Thoracic aorta (tissue), 2 donors: Measurements from ENCODE around the gene EXD2. TPM values are rescaled to one million over a fixed set of nuclear protein-coding genes. Genes with fewer than 3 reads are reported as not detected.
"Not testable (repeated sequence)": the region's sequence is repeated elsewhere in the genome, so short reads cannot be mapped to it uniquely, and the experiment has no call there.

ENCODE experiments used
- ATAC-seq: fragments of 150-250 bp; one replicate; pipeline ENCODE4 v1.8.0; 2017; ENCODE audit warnings: low read depth; ENCODE audit not compliant: insufficient number of reproducible peaks, low FRiP score
- DNase-seq: peaks from one replicate; pipeline ENCODE4 v3.0.0-alpha.2; 2020; ENCODE audit warnings: low spot score
- H3K27ac ChIP-seq, 2 donors: fragments of 200-600 bp; sonication (generic); 1 replicate in 1 of 2; 2 replicates in 1 of 2; pipeline ENCODE4 v1.5.1; 2016; ENCODE audit warnings: mild to moderate bottlenecking in 2 of 2, moderate library complexity in 2 of 2
- H3K27me3 ChIP-seq: fragments of 200-600 bp; sonication (generic); replicated peaks from 2 replicates; pipeline ENCODE4 v1.6.0; 2016; ENCODE audit warnings: mild to moderate bottlenecking; ENCODE audit not compliant: insufficient read depth
- H3K36me3 ChIP-seq: fragments of 200-600 bp; sonication (generic); one replicate; pipeline ENCODE4 v1.5.1; 2016
- H3K4me1 ChIP-seq, 2 donors: fragments of 200-600 bp; sonication (generic); 1 replicate in 1 of 2; 2 replicates in 1 of 2; pipeline versions ENCODE4 v1.5.1 to v1.6.0; 2016; ENCODE audit warnings: low read depth in 2 of 2, mild to moderate bottlenecking in 1 of 2; ENCODE audit not compliant: control insufficient read depth in 1 of 2
- H3K4me3 ChIP-seq: fragments of 200-600 bp; sonication (generic); 2 replicates; pipeline ENCODE4 v1.5.1; 2016; ENCODE audit warnings: mild to moderate bottlenecking
- H3K9me3 ChIP-seq: fragments of 200-600 bp; sonication (generic); 2 replicates; pipeline ENCODE4 v1.5.1; 2016
- total RNA-seq, 2 donors: library from RNA; depleted of rRNA; stranded (reverse); fragments of >200 nt; gene quantifications; one replicate each; pipeline versions ENCODE4 v1.1.0 to v1.2.3, GENCODE V29; 2016
- TF ChIP-seq, protein P1 (sequence below): fragments of 200-600 bp; sonication (generic); IDR thresholded peaks from one replicate; pipeline ENCODE4 v1.5.1; 2019; ENCODE audit warnings: antibody characterized with exemption

The EXD2 gene
- total RNA-seq, 2 donors from 2014 or later: 10.4 to 10.9 TPM

DNA sequence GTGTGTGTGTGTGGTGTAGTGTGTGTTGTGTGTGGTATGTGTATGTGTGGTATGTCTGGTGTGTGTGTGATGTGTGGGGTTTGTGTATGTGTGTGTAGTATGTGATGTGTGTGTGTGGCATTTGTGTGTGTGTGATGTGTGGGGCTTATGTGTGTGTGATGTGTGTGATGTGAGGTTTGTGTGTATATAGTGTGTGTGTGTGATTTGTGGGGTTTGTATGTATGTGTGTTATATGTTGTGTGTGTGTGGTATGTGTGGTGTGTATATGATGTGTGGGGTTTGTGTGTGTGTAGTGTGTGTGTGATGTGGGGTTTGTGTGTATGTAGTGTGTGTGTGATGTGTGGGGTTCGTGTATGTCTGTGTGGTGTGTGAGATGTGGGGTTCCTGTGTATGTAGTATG lies 78.1 kb downstream of the EXD2 start:
- H3K27ac ChIP-seq: no peak overlapping the region
- H3K36me3 ChIP-seq: no peaks in the 10 kb centered on the region
- DNase-seq (no peak), ATAC-seq (no peak)
- peaks cover 0 to 6% of the 10 kb centered on the region in 2 donors for H3K4me1 ChIP-seq
- H3K4me3 ChIP-seq: no peak overlapping the region
- TF ChIP-seq, protein P1, sequence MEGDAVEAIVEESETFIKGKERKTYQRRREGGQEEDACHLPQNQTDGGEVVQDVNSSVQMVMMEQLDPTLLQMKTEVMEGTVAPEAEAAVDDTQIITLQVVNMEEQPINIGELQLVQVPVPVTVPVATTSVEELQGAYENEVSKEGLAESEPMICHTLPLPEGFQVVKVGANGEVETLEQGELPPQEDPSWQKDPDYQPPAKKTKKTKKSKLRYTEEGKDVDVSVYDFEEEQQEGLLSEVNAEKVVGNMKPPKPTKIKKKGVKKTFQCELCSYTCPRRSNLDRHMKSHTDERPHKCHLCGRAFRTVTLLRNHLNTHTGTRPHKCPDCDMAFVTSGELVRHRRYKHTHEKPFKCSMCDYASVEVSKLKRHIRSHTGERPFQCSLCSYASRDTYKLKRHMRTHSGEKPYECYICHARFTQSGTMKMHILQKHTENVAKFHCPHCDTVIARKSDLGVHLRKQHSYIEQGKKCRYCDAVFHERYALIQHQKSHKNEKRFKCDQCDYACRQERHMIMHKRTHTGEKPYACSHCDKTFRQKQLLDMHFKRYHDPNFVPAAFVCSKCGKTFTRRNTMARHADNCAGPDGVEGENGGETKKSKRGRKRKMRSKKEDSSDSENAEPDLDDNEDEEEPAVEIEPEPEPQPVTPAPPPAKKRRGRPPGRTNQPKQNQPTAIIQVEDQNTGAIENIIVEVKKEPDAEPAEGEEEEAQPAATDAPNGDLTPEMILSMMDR: no peak
- H3K27me3 ChIP-seq: no peaks in the 10 kb centered on the region
- no peaks in the 10 kb centered on the region for H3K9me3 ChIP-seq

DNA sequence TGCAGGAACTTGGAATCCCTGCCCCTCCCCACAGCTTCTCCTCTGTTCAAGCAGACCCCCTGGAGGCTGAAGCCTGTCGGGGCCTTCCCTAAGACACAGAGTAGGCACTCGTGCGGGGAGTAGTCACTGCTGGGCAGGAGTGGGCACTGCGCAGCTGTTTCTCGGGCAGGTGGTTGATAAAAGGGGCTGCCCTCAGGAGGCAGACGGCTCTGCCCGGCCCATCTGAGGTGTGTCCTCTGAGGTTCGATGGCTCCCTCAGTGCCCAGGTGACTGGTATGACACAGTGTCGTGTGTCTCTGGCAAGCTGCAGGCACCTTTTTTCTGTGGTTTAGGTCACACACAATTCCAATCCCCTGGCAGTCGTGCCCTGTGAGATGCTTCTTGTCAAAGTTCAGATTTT lies 78.8 kb downstream of the EXD2 start:
- Histone ChIP-seq H3K27ac (no peak overlapping the region), H3K4me1 (peaks cover 0 to 6% of the 10 kb centered on the region in 2 donors), H3K4me3 (no peak overlapping the region), H3K36me3 (no peaks in the 10 kb centered on the region), H3K27me3 (no peaks in the 10 kb centered on the region), H3K9me3 (no peaks in the 10 kb centered on the region)
- ATAC-seq (no peak), DNase-seq (no peak)
- TF ChIP-seq, protein P1: no peak

DNA sequence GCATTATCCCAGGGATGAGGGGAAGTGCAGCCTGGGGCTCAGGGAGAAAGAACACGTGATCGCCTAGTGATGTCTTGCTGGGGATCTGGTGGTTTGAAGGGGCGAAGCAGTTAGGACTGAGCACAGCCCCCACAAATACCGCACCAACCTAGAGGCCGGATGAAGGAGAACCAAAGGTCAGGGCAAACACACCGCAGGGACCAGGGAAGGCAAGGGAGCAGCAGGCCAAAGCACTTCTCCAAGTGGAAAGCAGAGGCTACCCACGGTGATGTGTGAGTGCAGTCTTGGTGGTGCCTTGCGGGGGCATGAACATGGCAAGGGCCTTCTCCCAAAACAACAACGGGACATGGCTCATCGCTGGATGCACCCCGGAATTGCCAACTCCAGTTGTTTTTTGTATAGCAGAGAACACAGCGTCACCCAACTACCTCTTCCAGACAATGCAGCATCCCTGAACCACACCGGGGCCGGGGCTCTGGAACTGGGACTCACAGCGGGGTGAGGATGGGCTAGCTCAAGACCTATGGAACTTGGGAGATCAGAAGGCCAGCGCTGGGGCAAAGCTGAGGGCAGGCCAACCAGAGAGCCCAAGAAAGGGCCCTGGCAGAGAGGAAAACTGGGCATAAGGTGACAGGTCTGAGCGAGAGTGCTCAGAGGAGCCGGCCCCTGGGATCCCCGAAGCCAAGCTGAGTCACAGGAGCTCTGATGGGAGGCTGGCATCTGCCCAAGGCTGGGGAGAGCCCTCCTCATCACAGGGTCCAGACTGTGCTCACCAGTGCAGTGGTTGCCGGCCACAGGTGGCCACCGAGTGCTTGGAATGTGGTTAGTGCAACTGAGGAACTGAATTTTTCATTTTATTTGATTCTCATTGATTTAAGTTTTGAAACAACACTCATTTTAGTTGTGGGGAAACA lies 79.8 kb downstream of the EXD2 start:
- H3K27ac ChIP-seq: no peak overlapping the region
- no peak for ATAC-seq

DNA sequence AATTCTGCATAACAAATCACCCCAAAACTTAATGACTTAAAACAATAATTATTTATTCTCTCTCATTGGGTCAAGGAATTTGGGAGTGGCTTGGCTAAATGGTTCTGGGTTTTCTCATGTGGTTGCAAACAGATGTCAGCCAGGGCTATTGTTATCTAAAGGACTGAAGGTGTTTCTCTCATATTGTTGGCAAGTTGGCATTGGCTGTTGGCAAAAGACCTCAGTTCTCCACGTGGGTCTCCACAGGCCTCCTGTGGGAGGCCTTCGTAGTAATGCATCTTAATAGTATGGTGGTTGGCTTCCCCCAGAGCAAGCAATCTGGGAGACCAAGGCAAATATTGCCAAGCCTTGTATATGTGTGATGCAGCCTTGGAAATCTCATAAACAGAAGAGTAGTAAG lies 83.0 kb downstream of the EXD2 start:
- Histone ChIP-seq H3K4me1 (no peaks in the 10 kb centered on the region), H3K9me3 (no peaks in the 10 kb centered on the region), H3K27ac (no peak overlapping the region), H3K4me3 (no peak overlapping the region), H3K36me3 (no peaks in the 10 kb centered on the region), H3K27me3 (no peaks in the 10 kb centered on the region)
- DNase-seq (no peak), ATAC-seq (no peak)
- TF ChIP-seq, protein P1: no peak

More for the DNA sequence above, 79.8 kb downstream of the EXD2 start:
- DNase-seq: no peak
- Histone ChIP-seq H3K36me3 (no peaks in the 10 kb centered on the region), H3K9me3 (no peaks in the 10 kb centered on the region), H3K4me1 (peaks cover 0 to 6% of the 10 kb centered on the region in 2 donors), H3K4me3 (no peak overlapping the region), H3K27me3 (no peaks in the 10 kb centered on the region)
- TF ChIP-seq, protein P1: no peak

DNA sequence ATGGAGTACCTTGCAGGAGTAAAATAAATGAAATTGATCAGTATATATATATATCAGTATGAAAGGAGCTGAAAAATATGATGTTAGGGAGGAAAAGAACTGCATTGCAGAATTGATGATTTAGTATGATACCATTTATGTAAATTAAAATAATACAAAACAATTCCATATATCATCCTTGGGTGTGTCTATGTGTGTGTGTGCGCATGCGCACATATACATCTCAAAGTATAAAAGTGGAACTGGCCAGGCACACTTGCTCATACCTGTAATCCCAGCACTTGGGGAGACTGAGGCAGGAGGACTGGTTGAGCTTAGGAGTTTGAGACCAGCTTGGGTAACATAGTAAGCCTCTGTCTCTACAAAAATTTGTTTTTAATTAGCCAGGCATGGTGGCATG lies 84.0 kb downstream of the EXD2 start:
- Histone ChIP-seq H3K4me3 (no peak overlapping the region), H3K36me3 (no peaks in the 10 kb centered on the region), H3K27me3 (no peaks in the 10 kb centered on the region), H3K9me3 (no peaks in the 10 kb centered on the region), H3K27ac (no peak overlapping the region), H3K4me1 (no peaks in the 10 kb centered on the region)
- DNase-seq: no peak
- ATAC-seq: no peak
- TF ChIP-seq, protein P1: no peak

DNA sequence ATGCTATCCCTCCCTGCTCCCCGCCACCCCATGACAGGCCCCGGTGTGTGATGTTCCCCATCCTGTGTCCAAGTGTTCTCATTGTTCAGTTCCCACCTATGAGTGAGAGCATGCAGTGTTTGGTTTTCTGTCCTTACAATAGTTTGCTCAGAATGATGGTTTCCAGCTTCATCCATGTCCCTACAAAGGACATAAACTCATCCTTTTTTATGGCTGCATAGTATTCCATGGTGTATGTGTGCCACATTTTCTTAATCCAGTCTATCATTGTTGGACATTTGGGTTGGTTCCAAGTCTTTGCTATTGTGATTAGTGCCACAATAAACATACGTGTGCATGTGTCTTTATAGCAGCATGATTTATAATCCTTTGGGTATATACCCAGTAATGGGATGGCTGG lies 86.1 kb downstream of the EXD2 start:
- not testable (repeated sequence) for H3K9me3 ChIP-seq, H3K27me3 ChIP-seq, H3K4me3 ChIP-seq, H3K27ac ChIP-seq, H3K36me3 ChIP-seq, ATAC-seq, H3K4me1 ChIP-seq, DNase-seq
